Stimulated activated CD8-positive, alpha-beta memory T cell treated with anti-CD3 and anti-CD28 coated beads, Interleukin-12 subunit alpha, Interleukin-12 subunit beta, amount 100 ng/mL, for 1 hour (primary cell): ENCODE results near the gene FAM221A.
A peak's percentile ranks its signal among the peaks of the same experiment; 100 is the strongest.
"Not testable (repeated sequence)": the region's sequence is repeated elsewhere in the genome, so short reads cannot be mapped to it uniquely, and the experiment has no call there.

Experiments
- DNase-seq: peaks from one replicate; pipeline ENCODE4 v3.0.0-alpha.2; 2020; ENCODE audit warnings: low read depth

FAM221A gene, protein sequence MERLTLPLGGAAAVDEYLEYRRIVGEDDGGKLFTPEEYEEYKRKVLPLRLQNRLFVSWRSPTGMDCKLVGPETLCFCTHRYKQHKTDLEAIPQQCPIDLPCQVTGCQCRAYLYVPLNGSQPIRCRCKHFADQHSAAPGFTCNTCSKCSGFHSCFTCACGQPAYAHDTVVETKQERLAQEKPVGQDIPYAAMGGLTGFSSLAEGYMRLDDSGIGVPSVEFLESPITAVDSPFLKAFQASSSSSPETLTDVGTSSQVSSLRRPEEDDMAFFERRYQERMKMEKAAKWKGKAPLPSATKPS

GRCh38 chr7:23679898-23680413 lies at the start of gene FAM221A:
FAM221A (plus strand) TSS chr7:23680199; CDS start chr7:23680219, 20 bp downstream.
- peak; percentile 63 for DNase-seq

- DNase-seq, result no peak
Observed at GRCh38 chr7:23633417-23633816, 46.6 kb upstream of the FAM221A start.

- no peak for DNase-seq
Observed at GRCh38 chr7:23645822-23646221, 34.2 kb upstream of the FAM221A start.

GRCh38 chr7:23653942-23654341 lies 26.1 kb upstream of the FAM221A start:
- no peak for DNase-seq

DNA sequence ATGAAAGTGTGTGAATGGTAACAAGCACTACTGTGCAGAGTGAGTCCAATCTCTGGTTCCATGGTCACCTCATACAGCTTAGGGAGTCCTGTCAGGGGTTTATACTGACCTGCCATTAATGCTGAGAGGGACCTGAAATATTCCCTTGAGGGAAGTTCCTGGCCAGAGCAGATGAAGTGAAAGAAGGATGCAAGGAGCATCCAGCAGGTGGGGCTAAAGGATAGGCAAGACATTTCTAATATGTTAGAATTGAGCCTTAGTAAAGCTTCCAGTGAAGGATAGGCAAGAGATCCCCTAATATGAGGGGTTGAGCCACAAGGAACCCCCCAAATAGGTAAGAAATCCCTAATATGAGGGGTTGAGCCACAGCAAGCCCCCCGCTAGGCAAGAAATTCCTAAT lies 25.5 kb upstream of the FAM221A start:
- DNase-seq, result no peak

- no peak for DNase-seq
Observed at GRCh38 chr7:23655433-23655832, 24.6 kb upstream of the FAM221A start.

GRCh38 chr7:23658831-23659427 lies 21.1 kb upstream of the FAM221A start:
- no peak for DNase-seq

DNA sequence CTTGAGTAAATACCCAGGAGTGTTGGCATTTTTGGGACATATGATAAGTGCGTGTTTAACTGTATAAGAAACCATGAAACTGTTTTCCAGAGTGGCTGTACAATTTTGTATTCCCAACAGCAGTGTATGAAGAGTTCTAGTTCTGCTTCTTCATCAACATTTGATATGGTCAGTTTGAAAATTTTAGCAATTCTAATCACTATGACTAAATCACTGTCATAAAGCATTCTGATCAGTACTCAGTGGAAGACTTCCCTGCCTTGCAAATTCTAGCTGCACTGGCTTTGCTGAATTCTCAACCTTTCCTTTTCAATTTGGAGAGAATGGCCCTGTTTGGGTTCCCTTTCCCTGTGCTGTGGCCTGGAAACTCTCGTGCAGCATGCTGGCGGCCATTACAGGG lies 18.6 kb upstream of the FAM221A start:
- no peak for DNase-seq

DNA sequence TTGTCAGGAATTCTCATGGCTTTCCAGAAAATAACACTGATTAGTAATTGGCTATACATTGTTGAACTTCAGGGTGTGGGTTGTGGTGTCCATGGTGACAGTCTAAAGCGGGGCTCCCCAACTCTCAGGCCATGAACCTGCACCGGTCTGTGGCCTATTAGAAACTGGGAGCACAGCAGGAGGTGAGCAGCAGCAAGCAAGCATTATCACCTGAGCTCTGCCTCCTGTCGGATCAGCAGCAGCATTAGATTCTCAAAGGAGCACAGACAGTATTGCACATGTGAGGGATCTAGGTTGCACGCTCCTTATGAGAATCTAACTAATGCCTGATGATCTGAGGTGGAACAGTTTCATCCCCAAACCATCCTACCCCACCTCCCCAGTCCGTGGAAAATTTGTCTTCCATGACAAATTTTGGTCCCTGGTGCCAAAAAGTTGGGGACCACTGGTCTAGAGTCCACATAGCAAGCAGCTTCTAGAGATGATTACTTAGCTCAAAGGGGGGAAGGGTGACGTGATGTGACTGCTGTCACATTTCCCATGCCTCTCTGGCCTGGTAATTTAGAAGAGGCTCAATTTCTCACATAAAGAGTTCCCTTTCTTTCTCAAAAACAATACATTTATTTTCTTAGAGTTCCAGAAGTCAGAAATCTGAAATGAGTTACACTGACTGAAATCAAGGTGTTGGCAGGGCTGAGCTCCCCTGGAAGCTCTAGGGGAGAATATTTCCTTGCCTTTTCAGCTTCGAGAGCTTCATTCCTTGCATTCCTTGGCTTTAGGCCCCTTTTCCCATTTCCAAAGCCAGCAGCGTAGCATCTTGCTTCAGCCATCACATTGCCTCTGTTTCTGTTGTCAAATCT lies 17.6 kb upstream of the FAM221A start:
- DNase-seq, result no peak

- no peak for DNase-seq
Observed at GRCh38 chr7:23662984-23663313, 17.1 kb upstream of the FAM221A start.

- DNase-seq, result no peak
Observed at GRCh38 chr7:23664122-23664521, 15.9 kb upstream of the FAM221A start.

DNA sequence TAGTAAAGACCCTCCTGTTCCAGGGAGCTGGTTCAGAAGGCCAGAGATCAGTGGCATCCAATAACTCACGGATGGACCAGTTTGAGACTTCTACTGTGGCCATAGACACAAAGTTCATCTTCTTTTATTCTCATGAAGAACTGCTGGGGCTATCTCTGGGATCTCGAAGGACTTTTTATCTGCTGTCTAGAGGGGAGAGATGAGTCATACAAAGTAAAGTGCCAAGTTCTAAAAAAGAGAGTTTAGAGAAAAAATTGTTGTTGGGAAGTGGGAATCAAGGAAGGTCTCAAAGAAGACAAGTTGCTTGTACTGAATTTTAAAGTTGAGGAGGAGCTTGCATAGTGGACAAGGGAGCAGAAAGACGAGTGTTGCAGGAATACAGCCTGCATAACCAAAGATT lies 8.0 kb upstream of the FAM221A start:
- no peak for DNase-seq

DNA sequence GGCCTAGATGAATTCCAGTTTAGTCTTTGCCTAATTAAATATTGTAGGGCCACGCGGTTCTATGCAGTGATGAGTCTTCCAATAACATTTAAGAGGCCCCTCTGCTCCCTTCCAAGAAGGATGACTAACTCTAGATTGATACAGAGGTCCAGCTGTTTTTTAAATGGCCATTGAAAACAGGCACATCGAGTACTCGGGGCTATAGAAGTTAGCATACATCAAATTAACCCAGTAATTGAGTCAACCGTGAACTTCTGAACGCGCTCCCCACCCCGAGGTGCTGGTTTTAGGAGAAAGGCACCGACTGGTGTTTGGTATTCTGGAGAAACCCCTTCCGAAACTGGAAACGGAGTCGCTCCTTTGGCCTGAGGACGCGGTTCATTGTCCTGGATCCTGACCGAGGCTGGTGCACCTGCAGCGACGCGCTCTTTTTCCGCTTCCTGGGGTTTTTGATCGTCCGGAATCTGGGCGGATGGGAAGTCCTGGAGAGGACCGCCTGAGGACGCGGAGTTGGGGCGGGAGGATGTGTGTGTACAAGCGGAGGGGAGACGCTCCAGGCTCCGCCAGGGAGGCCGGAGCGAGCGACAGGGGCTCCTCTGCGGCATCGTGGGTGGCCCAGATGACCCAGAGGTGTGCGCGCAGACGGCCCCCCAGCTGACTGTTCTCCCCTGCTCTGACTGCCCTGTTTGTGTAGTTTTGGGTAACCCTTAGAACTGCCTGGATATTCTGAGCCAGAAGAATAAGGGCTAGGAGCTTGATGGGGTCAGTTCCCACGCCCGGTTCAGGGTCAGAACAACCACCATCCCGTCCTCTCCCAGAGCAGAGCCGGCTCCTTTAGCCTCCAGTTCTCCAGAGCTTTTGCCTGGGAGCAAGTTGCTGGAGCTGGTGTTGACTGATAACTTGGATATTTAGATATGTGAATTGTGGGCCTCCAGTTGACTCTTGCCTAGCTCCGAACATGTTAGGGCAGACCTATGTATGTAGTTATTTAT lies 711 bp downstream of the FAM221A start:
- no peak for DNase-seq

GRCh38 chr7:23684041-23684440 lies 4.0 kb downstream of the FAM221A start:
- DNase-seq, result not testable (repeated sequence)

- DNase-seq, result no peak
Observed at GRCh38 chr7:23685731-23686130, 5.7 kb downstream of the FAM221A start.

GRCh38 chr7:23687011-23687410 lies 7.0 kb downstream of the FAM221A start:
- DNase-seq, result no peak

- no peak for DNase-seq
Observed at GRCh38 chr7:23689165-23689564, 9.2 kb downstream of the FAM221A start.

- no peak for DNase-seq
Observed at GRCh38 chr7:23691320-23691719, 11.3 kb downstream of the FAM221A start.

- no peak for DNase-seq
Observed at GRCh38 chr7:23693224-23693623, 13.2 kb downstream of the FAM221A start.

DNA sequence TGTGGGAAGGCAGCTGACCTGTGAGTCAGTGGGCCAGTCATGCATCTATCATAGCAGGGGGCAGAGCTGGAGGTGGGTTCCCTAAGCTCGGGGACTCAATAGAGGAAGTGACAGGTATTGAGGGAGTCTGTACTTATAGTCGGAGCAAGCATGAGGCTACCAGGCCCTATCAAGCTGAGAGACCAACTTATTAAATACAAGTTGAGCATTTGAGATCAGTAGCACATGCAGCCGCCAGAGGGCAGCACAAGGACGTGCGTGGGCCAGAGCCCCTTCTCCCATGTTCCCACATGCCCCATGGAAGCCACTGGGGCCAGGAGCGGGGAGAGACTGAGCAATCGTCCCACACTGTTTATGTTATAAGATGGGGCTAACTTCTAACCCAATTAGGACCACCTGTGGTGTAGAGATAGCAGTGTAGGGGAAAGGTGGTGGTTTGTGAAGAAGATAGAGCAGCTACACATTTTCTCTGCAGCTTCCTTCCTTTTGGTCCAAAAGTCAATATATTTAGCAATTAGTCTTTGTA lies 17.0 kb downstream of the FAM221A start:
- peak; percentile 36 for DNase-seq

- no peak for DNase-seq
Observed at GRCh38 chr7:23698822-23699221, 18.8 kb downstream of the FAM221A start.
